Glutamatergic neuron (in vitro differentiated cells): Measurements from ENCODE around the gene VGLL3. TPM values are rescaled to one million over a fixed set of nuclear protein-coding genes. Genes with fewer than 3 reads are reported as not detected.

Experiments used
- DNase-seq: peaks from one replicate; pipeline ENCODE4 v3.0.0; 2022
- H3K27ac Mint-ChIP-seq: one replicate; pipeline ENCODE4 v1.8.0; 2020; ENCODE audit warnings: mild to moderate bottlenecking, mixed read lengths, inconsistent platforms; ENCODE audit not compliant: unreplicated experiment
- H3K27me3 Mint-ChIP-seq: one replicate; pipeline ENCODE4 v1.8.0; 2020; ENCODE audit warnings: mild to moderate bottlenecking, moderate library complexity, mixed read lengths, inconsistent platforms; ENCODE audit not compliant: unreplicated experiment
- H3K36me3 Mint-ChIP-seq: one replicate; pipeline ENCODE4 v1.8.0; 2020; ENCODE audit warnings: mild to moderate bottlenecking, mixed read lengths, inconsistent platforms; ENCODE audit not compliant: unreplicated experiment
- H3K4me1 Mint-ChIP-seq: one replicate; pipeline ENCODE4 v1.8.0; 2020; ENCODE audit warnings: mild to moderate bottlenecking, low read depth, mixed read lengths, inconsistent platforms; ENCODE audit not compliant: unreplicated experiment
- H3K4me3 Mint-ChIP-seq: one replicate; pipeline ENCODE4 v1.8.0; 2020; ENCODE audit warnings: mild to moderate bottlenecking, mixed read lengths, inconsistent platforms; ENCODE audit not compliant: unreplicated experiment
- H3K9me3 Mint-ChIP-seq: one replicate; pipeline ENCODE4 v1.8.0; 2020; ENCODE audit warnings: mild to moderate bottlenecking, moderate library complexity, mixed read lengths, inconsistent platforms; ENCODE audit not compliant: unreplicated experiment
- total RNA-seq: library from RNA; stranded (reverse); fragmentation: NEBNext Ultra II Directional; extraction: Animal tissue kit (Norgen Biotek cat#: 25700); gene quantifications from one replicate; pipeline ENCODE4 v1.2.1, GENCODE V29; 2021; ENCODE audit not compliant: unreplicated experiment
- TF ChIP-seq, protein P1 (sequence below): fragments of 200-600 bp; sonication (generic); IDR thresholded peaks from one replicate; pipeline ENCODE4 v1.5.0; 2021; ENCODE audit not compliant: partially characterized antibody, unreplicated experiment

Gene VGLL3
- total RNA-seq, 1 donor from 2014 or later, result 0.15 TPM

DNA sequence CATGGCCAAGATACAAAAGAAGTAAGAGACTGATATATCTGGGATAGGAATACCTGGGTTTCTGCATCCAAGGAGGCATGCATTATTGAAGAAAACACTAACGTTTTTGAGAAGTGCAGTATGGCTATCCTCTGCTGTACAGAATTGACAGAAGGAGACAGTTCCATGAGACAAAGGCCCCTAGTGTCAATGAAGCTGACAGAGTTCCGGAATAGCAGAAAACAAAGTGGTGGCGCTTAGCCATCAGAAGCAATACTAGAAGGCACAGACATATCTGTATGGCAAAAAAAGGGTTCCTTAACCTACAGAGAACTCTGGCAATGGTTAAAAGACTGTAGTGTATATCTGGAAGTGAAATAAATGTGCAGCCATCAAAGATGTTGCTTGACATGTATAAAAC is 77.8 kb downstream of the VGLL3 start:
- Mint-ChIP-seq H3K4me1 (no peaks in the 10 kb centered on the region), H3K27me3 (no peaks in the 10 kb centered on the region), H3K27ac (no peak overlapping the region), H3K36me3 (no peaks in the 10 kb centered on the region), H3K4me3 (no peak overlapping the region), H3K9me3 (no peaks in the 10 kb centered on the region)
- TF ChIP-seq, protein P1, sequence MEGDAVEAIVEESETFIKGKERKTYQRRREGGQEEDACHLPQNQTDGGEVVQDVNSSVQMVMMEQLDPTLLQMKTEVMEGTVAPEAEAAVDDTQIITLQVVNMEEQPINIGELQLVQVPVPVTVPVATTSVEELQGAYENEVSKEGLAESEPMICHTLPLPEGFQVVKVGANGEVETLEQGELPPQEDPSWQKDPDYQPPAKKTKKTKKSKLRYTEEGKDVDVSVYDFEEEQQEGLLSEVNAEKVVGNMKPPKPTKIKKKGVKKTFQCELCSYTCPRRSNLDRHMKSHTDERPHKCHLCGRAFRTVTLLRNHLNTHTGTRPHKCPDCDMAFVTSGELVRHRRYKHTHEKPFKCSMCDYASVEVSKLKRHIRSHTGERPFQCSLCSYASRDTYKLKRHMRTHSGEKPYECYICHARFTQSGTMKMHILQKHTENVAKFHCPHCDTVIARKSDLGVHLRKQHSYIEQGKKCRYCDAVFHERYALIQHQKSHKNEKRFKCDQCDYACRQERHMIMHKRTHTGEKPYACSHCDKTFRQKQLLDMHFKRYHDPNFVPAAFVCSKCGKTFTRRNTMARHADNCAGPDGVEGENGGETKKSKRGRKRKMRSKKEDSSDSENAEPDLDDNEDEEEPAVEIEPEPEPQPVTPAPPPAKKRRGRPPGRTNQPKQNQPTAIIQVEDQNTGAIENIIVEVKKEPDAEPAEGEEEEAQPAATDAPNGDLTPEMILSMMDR, result no peak
- DNase-seq, result no peak

DNA sequence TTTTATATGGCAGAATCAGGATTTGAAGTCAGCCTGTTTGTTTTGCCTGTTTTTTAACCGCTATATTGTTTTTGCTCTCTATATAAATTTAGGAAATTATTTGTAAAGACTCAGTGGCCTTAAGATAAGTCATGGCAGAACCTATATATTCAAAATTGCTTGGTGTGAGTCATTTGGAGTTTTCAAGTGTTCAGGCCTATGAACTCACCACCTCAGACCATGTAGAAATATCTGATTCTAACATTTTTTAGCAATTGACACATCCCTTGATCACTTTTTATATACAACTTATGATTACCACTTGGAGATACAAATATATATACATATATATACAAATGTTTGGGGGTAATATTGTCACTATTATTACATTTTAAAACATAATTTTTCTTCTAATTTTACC is 95.7 kb downstream of the VGLL3 start:
- no peaks in the 10 kb centered on the region for H3K36me3 Mint-ChIP-seq
- no peak overlapping the region for H3K4me3 Mint-ChIP-seq
- H3K9me3 Mint-ChIP-seq, result no peaks in the 10 kb centered on the region
- TF ChIP-seq, protein P1, result no peak
- no peaks in the 10 kb centered on the region for H3K27me3 Mint-ChIP-seq
- no peak overlapping the region for H3K27ac Mint-ChIP-seq
- H3K4me1 Mint-ChIP-seq, result peaks cover 3% of the 10 kb centered on the region
- no peak for DNase-seq

DNA sequence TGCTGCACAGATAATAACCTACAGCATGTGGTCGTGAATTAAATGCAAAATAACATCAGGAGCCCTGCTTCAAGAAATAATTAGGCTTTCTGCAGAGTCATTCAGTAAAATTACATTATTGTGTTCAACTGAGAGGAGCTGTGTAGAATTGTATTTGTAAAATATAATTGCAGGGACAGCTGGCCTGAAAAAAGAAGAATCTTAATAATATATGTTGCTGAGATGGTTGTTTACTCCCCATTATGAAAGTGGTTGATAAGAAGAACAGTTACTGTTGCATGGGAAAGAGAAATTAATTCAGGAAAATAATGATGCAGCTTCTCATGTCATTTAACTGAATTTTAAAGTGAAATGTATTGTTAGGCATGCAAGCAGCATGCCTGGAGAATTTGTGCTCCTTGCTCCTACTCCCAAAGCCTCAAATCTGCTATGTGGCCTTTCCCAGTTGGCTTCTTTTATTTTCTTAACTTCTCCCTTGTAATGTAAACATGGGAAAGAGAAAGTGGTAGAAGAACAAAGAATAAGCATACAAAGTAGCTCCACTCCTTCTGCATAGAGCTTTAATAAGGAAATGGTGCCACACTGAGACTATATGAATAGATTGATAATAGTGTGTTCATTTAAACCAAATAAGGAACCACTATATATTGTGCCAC is 100.1 kb downstream of the VGLL3 start:
- Mint-ChIP-seq H3K4me3 (no peak overlapping the region), H3K4me1 (peaks cover 1% of the 10 kb centered on the region), H3K9me3 (no peaks in the 10 kb centered on the region), H3K36me3 (no peaks in the 10 kb centered on the region), H3K27me3 (no peaks in the 10 kb centered on the region), H3K27ac (no peak overlapping the region)
- no peak for DNase-seq
- TF ChIP-seq, protein P1, result no peak

Other genes starting within 250 kb of the VGLL3 start
- gene CHMP2B, start 236.2 kb upstream of the VGLL3 start, total RNA-seq, result 7.2 TPM